Pancreas (tissue), 10 donors: Measurements from ENCODE around the gene PCYT1A. TPM values are rescaled to one million over a fixed set of nuclear protein-coding genes. Genes with fewer than 3 reads are reported as not detected.
A peak's percentile ranks its signal among the peaks of the same experiment; 100 is the strongest.
"Not testable (repeated sequence)": the region's sequence is repeated elsewhere in the genome, so short reads cannot be mapped to it uniquely, and the experiment has no call there.

Source experiments
- ATAC-seq, 4 donors: fragments of 200-7000 bp; cut with Tn5 transposase; one replicate each; pipeline versions ENCODE4 v1.8.0 to v1.9.1; 2020; ENCODE audit warnings: mild to moderate bottlenecking in 4 of 4, moderate library complexity in 4 of 4
- DNase-seq, 6 donors: peaks; one replicate each; pipeline ENCODE4 v3.0.0-alpha.2; 2020
- FAIRE-seq: peaks from 2 replicates; lab custom pipeline; 2012; peaks lifted over from hg19 to GRCh38; lab: Jason Lieb, UNC
- H3K27ac ChIP-seq, 4 donors: fragments of 200-600 bp; sonication (generic); 1 replicate in 3 of 4; 2 replicates in 1 of 4; pipeline versions ENCODE4 v1.5.0 to v1.8.0; 2020
- H3K27me3 ChIP-seq, 4 donors: fragments of 200-600 bp; one replicate each; pipeline ENCODE4 v1.8.0; 2021
- H3K36me3 ChIP-seq, 3 donors: fragments of 200-600 bp; sonication (generic) in 1 of 3; one replicate each; pipeline versions ENCODE4 v1.5.0 to v1.8.0; 2020 to 2021
- H3K4me1 ChIP-seq, 3 donors: fragments of 200-600 bp; one replicate each; pipeline ENCODE4 v1.8.0; 2021
- H3K4me3 ChIP-seq, 4 donors: fragments of 200-600 bp; sonication (generic) in 2 of 4; one replicate each; pipeline versions ENCODE4 v1.5.0 to v1.8.0; 2020 to 2021
- H3K9me3 ChIP-seq, 4 donors: fragments of 200-600 bp; one replicate each; pipeline ENCODE4 v1.8.0; 2021
- CTCF ChIP-seq, 4 donors: fragments of 200-600 bp; sonication (generic) in 3 of 4; IDR thresholded peaks; one replicate each; pipeline versions ENCODE4 v1.5.0 to v1.8.0; 2021; ENCODE audit warnings: antibody characterized with exemption in 4 of 4
- WGBS, 2 donors: extraction: QIAGEN DNeasy Blood & Tissue Kit; methylation state at CpG; one replicate each; pipeline ENCODE4 v1.1.7; 2013; 5-methylcytosine and 5-hydroxymethylcytosine counted together
- intact Hi-C, 3 donors: fragments of 100-400 bp; cut with DNase I; formaldehyde crosslinking; loops; one replicate each; pipeline versions ENCODE4 v1.11.1 to v1.14.2; 2022
- polyA plus RNA-seq, 2 donors: library from polyadenylated mRNA; stranded (reverse); fragments of 200-250 nt; gene quantifications; one replicate each; pipeline ENCODE4 v1.2.3, GENCODE V29; 2013
- total RNA-seq, 6 donors: library from RNA; stranded (reverse); fragmentation: NEBNext Ultra II Directional in 4 of 6; extraction: Animal tissue kit (Norgen Biotek cat#: 25700) in 4 of 6; gene quantifications; one replicate each; pipeline versions ENCODE4 v1.2.1 to v1.2.4, GENCODE V29; 2021 to 2023
- donor health status: healthy with polysubstance abuse.
- donor health status: DM: no; HTN: no; CAD: no; lungs with moderate emphysema.
- donor health status: DM: no; HTN: no; CAD: no.
- donor health status: control.
- donor health status: control.
- donor health status: Bipolar disorder and iron deficiency.
- donor health status: DM: yes; HTN: yes; CAD: no.
- donor health status: DM: no; HTN: no; CAD: no.
- donor health status: DM: no; HTN: no; CAD: no.
- donor health status: DM: yes; HTN: yes; CAD: no.

PCYT1A gene
- total and polyA plus RNA-seq, 8 donors: 14.1 to 26.0 (median 16.5) TPM

DNA sequence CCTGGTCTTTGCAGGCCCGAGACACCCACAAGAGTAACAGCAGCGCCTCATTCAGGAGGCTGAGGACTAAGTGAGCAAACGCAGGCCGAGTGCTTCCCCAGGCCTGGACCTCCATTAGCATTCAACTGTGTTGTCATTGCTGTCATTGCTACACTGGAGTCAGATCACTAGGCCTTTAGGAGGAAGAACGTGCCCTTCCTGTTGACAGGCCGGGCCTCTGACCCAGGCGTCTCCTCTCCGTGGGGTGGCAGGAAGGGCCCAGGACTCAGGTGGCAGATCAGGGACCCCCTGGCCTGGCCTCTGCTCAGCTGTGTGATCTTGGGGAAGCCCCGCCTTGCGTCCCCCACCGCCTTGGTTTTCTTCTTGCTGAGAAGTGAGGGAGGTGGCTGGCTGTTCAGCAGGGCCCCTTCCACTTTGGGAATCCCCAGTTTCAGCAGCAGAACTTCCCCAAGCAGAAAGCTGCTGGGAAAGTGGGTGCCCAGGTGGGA is 95.4 kb downstream of the PCYT1A start:
- Histone ChIP-seq H3K4me1 (peaks cover 0 to 20% (median 12%) of the 10 kb centered on the region in 3 donors), H3K27me3 (no peaks in the 10 kb centered on the region), H3K36me3 (no peaks in the 10 kb centered on the region), H3K9me3 (no peaks in the 10 kb centered on the region), H3K27ac (peak overlapping the region in 3 of 4 donors; percentile 52 to 82 (median 74)), H3K4me3 (no peak overlapping the region)
- WGBS, 2 donors: 88% methylated on average over 11 of the region's 11 CpGs
- TF ChIP-seq CTCF (IDR thresholded peaks at IDR 0.05): no peak
- DNase-seq: no peak
- intact Hi-C loops: loop anchor here in 1 of 3 donors (10.0 kb wide), 1 partner anchor 117 kb away; no protein-coding TSS in a partner anchor
- FAIRE-seq: no peak
- peak in 2 of 4 donors; percentile 4 to 9 for ATAC-seq

GRCh38 chr3:196189566-196190347 is 97.8 kb downstream of the PCYT1A start:
- intact Hi-C loops: loop anchor here in 1 of 3 donors (10.0 kb wide), 1 partner anchor 115 kb away; no protein-coding TSS in a partner anchor
- no peak for DNase-seq

DNA sequence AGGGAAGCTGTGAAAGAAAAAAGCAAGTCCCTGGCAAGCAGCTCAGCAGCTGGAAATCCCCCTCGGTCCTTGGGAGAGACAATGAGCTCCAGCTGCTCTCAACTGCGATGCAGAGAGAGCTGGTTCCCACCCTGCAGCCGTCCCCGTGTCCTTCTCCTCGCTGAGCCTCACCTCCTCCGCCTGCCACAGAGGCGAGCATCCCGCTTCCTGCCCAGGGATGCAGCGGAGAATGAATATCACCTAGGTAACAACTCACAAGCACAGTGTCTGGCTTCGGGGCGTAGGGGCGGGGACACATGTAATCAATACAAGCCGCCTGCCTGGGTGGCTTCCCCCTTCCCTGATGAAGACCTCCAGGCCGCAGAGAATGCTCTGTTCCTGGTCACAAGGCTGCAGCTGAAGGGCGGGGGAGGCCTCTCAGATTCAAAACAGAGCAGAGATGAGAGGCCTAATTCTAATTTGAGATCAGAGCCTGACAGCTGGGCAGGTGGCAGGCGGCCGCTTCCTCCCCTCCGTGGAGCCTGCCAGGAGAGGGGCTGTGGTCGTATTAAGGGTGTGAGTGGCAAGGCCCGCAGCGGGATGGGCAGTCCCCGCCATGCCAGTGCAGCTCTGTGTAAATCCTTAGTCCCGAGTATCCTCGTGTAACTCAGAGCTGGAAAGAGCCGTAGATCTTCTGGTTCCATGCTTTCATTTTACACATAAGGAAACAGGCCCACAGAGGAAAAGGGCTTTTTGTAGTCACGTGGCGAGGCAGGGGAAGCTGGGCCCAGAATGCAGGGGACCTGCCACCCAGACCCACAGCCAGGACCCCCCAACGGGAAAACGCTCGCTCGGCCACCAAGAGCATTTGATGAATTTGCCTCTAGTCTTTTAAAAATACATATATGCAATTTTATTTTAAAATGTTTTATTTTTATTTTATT is 100.6 kb downstream of the PCYT1A start:
- H3K27me3 ChIP-seq: no peaks in the 10 kb centered on the region
- H3K4me1 ChIP-seq: no peaks in the 10 kb centered on the region
- DNase-seq (peak in 1 of 6 donors; percentile 42), ATAC-seq (peak in 3 of 4 donors; percentile 32 to 73 (median 57)), FAIRE-seq (no peak)
- no peaks in the 10 kb centered on the region for H3K9me3 ChIP-seq
- WGBS, 2 donors: 71 to 74% methylated on average over 31 of the region's 31 CpGs
- no peak overlapping the region for H3K27ac ChIP-seq
- intact Hi-C loops: no loop called here
- H3K36me3 ChIP-seq: no peaks in the 10 kb centered on the region
- TF ChIP-seq CTCF (IDR thresholded peaks at IDR 0.05): no peak
- no peak overlapping the region for H3K4me3 ChIP-seq

More at GRCh38 chr3:196189566-196190347, 97.8 kb downstream of the PCYT1A start:
- H3K27ac ChIP-seq: no peak overlapping the region
- H3K4me1 ChIP-seq: peaks cover 0 to 20% (median 12%) of the 10 kb centered on the region in 3 donors
- no peaks in the 10 kb centered on the region for H3K9me3 ChIP-seq
- no peaks in the 10 kb centered on the region for H3K36me3 ChIP-seq
- ATAC-seq (no peak), FAIRE-seq (no peak)
- no peak overlapping the region for H3K4me3 ChIP-seq
- 85 to 92% methylated on average over 15 to 16 of the region's 16 CpGs for WGBS, 2 donors
- no peak for TF ChIP-seq CTCF (IDR thresholded peaks at IDR 0.05)
- no peaks in the 10 kb centered on the region for H3K27me3 ChIP-seq

DNA sequence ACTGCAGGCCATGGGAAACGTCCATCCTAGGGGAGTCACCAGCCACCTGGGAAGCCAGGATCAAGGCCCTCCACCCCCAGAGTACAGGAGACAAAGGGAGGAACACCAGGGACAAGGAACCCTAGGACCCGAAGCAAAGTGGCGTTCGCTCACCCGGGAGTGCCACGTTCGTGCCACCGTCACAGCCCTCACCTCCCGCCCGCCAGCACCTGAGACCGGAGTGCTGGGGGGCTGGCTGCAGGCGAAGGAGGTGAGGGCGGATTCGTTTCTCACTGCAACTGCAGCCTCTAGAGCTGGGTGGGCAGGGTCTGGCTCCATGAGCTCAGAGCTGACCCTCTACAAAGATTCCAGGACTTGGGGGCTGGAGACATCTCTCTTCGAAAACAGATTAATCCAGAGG is 102.6 kb downstream of the PCYT1A start:
- Histone ChIP-seq H3K4me3 (no peak overlapping the region), H3K36me3 (no peaks in the 10 kb centered on the region), H3K9me3 (no peaks in the 10 kb centered on the region), H3K27ac (no peak overlapping the region), H3K4me1 (no peaks in the 10 kb centered on the region), H3K27me3 (no peaks in the 10 kb centered on the region)
- intact Hi-C loops: no loop called here
- no peak for TF ChIP-seq CTCF (IDR thresholded peaks at IDR 0.05)
- FAIRE-seq (no peak), ATAC-seq (no peak), DNase-seq (peak in 1 of 6 donors; percentile 41)
- 87 to 92% methylated on average over 15 of the region's 15 CpGs for WGBS, 2 donors

DNA sequence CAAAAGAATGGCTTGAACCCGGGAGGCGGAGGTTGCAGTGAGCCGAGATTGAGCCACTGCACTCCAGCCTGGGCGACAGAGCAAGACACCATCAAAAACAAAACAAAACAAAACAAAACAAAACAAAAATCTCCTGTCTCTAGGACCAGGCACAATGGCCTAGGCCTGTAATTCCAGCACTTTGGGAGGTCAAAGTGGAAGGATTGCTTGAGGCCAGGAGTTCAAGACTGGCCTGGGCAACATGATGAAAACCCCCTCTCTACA is 103.4 kb downstream of the PCYT1A start:
- H3K4me1 ChIP-seq, H3K27me3 ChIP-seq, H3K36me3 ChIP-seq, H3K27ac ChIP-seq, FAIRE-seq, H3K9me3 ChIP-seq, H3K4me3 ChIP-seq, ATAC-seq, intact Hi-C loops: not testable (repeated sequence)
- DNase-seq: peak in 1 of 6 donors; percentile 1
- WGBS, 2 donors: 72 to 81% methylated on average over 4 of the region's 4 CpGs
